ENCODE results near the gene CNR1. TPM values are rescaled to one million over a fixed set of nuclear protein-coding genes. Genes with fewer than 3 reads are reported as not detected.

Gene CNR1
- total RNA-seq, 2 experiments from 2014 or later = not detected

GRCh38 chr6:88133718-88134117, 32.4 kb downstream of the CNR1 start:
- Mint-ChIP-seq H3K36me3 (no peaks in the 10 kb centered on the region), H3K27ac (no peak overlapping the region), H3K9me3 (no peaks in the 10 kb centered on the region), H3K27me3 (peaks cover 2% of the 10 kb centered on the region), H3K4me3 (no peak overlapping the region), H3K4me1 (no peaks in the 10 kb centered on the region)
- POLR2A ChIA-PET = no interaction called here
- DNase-seq (no peak), ATAC-seq (ENCODE audit: low read depth) (no peak)

DNA sequence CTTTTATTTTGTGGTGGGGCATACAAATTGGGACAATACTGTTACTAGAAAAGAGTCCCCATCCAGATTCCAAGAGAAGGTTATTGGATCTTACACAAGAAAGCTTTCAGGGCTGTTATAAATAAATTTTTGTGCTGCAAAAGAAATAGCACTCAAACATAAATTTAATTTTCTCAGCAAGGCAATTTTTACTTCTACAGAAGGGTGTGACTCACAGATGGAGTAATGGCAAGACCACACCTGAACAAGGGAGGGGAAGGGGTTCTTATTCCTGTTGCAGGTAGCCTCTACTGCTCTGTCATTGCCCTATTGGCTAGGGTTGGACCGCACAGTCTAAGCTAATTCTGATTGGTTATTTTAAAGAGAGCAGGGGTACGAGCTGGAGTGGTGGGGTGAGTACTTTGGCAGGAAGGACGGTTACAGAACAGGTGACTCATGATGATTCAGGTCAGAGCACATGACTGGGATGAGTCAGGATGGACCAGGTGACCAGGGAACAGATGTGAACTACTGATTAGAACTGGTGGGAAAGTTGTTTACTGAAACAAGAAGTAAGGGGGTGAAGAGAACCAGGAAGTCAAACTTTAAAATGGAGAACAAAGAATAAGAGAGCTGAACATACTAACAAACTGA, 41.1 kb downstream of the CNR1 start:
- POLR2A ChIA-PET = no interaction called here
- Mint-ChIP-seq H3K27ac (peak overlapping the region; percentile 1), H3K4me3 (no peak overlapping the region), H3K4me1 (no peaks in the 10 kb centered on the region), H3K36me3 (no peaks in the 10 kb centered on the region), H3K27me3 (peaks cover 2% of the 10 kb centered on the region), H3K9me3 (peaks cover 7% of the 10 kb centered on the region)
- DNase-seq (no peak), ATAC-seq (ENCODE audit: low read depth) (no peak)

DNA sequence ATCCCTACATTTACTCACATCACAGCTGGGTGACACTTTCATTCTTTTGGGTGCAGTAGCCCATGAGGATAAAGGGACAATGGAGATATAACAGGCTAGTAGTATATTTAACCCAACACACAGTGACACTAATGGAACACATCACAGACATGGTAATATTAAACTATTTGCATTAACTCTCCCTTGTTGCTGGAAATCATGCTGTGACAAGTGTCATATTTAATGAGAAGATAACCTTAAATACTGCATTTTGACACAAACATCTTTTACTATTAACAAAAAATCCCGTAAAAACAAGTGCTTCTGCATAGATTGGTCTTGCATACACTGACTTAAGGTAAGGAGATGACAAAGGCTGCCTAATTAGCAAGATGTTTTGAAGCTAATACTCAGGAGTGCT, 45.5 kb downstream of the CNR1 start:
- DNase-seq (no peak), ATAC-seq (ENCODE audit: low read depth) (no peak)
- Mint-ChIP-seq H3K4me1 (no peaks in the 10 kb centered on the region), H3K4me3 (no peak overlapping the region), H3K27ac (no peak overlapping the region), H3K36me3 (no peaks in the 10 kb centered on the region), H3K27me3 (no peaks in the 10 kb centered on the region), H3K9me3 (peaks cover 7% of the 10 kb centered on the region)
- POLR2A ChIA-PET = no interaction called here

DNA sequence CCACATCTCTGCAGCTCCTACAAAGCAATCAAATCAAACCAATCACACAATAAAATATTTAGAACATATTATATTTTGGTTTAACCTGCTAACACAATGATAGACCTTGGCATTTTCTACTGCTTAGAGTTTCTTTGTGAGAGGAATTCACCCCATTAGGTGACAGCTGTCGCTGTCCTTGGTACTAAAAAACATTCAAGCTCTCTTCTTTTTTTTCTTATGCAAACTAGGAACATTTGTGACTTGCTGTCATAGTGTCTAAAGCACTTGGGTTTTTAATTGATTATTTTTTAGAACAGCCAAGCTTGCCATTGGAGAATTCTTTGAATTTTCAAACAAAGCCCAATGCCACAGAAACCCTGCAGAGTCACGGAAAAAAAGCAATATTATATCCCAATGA, 46.4 kb downstream of the CNR1 start:
- H3K27me3 Mint-ChIP-seq = peaks cover 2% of the 10 kb centered on the region
- no peaks in the 10 kb centered on the region for H3K4me1 Mint-ChIP-seq
- ATAC-seq (ENCODE audit: low read depth) (no peak), DNase-seq (no peak)
- H3K9me3 Mint-ChIP-seq = peaks cover 3% of the 10 kb centered on the region
- no peaks in the 10 kb centered on the region for H3K36me3 Mint-ChIP-seq
- no peak overlapping the region for H3K27ac Mint-ChIP-seq
- POLR2A ChIA-PET = no interaction called here
- H3K4me3 Mint-ChIP-seq = no peak overlapping the region

- Mint-ChIP-seq H3K36me3 (no peaks in the 10 kb centered on the region), H3K9me3 (peaks cover 2% of the 10 kb centered on the region), H3K4me3 (no peak overlapping the region), H3K27ac (no peak overlapping the region), H3K27me3 (peaks cover 2% of the 10 kb centered on the region), H3K4me1 (no peaks in the 10 kb centered on the region)
- ATAC-seq (ENCODE audit: low read depth) (no peak), DNase-seq (no peak)
- POLR2A ChIA-PET = no interaction called here
These were observed 49.9 kb downstream of the CNR1 start for GRCh38 chr6:88116276-88116675.

- Mint-ChIP-seq H3K4me1 (no peaks in the 10 kb centered on the region), H3K36me3 (no peaks in the 10 kb centered on the region), H3K27ac (no peak overlapping the region), H3K9me3 (peaks cover 2% of the 10 kb centered on the region), H3K27me3 (peaks cover 2% of the 10 kb centered on the region), H3K4me3 (no peak overlapping the region)
- POLR2A ChIA-PET = no interaction called here
- ATAC-seq (ENCODE audit: low read depth) = no peak
- no peak for DNase-seq
These were observed 50.8 kb downstream of the CNR1 start for GRCh38 chr6:88115307-88115706.

GRCh38 chr6:88114838-88115237, 51.3 kb downstream of the CNR1 start:
- DNase-seq = no peak
- H3K36me3 Mint-ChIP-seq = no peaks in the 10 kb centered on the region
- no peak overlapping the region for H3K27ac Mint-ChIP-seq
- no peak overlapping the region for H3K4me3 Mint-ChIP-seq
- POLR2A ChIA-PET = no interaction called here
- no peaks in the 10 kb centered on the region for H3K9me3 Mint-ChIP-seq
- peaks cover 2% of the 10 kb centered on the region for H3K27me3 Mint-ChIP-seq
- H3K4me1 Mint-ChIP-seq = no peaks in the 10 kb centered on the region
- no peak for ATAC-seq (ENCODE audit: low read depth)

- peaks cover 2% of the 10 kb centered on the region for H3K27me3 Mint-ChIP-seq
- no peak overlapping the region for H3K27ac Mint-ChIP-seq
- no peak for ATAC-seq (ENCODE audit: low read depth)
- no peaks in the 10 kb centered on the region for H3K9me3 Mint-ChIP-seq
- no peaks in the 10 kb centered on the region for H3K4me1 Mint-ChIP-seq
- no peaks in the 10 kb centered on the region for H3K36me3 Mint-ChIP-seq
- POLR2A ChIA-PET = no interaction called here
- H3K4me3 Mint-ChIP-seq = no peak overlapping the region
- DNase-seq = no peak
These were observed 54.2 kb downstream of the CNR1 start for GRCh38 chr6:88111991-88112390.

DNA sequence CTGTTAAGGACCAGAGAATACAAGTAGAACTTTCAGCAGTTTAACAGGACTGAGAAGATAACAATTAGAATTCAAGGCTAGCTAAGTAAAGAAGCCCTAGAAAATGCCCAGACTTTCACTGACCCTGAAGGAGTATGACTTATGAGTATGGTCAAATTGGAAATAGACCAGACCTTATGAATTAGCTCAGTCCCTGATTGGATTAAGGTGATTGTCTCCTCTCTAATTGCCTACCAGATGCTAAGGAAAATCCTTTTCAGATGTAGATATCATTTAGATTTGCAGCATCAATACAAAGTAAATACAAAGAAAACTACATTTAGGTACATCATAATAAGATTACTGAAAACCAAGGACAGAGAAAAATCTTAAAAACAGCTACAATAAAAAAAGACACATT, 58.9 kb downstream of the CNR1 start:
- Mint-ChIP-seq H3K4me3 (no peak overlapping the region), H3K36me3 (no peaks in the 10 kb centered on the region), H3K9me3 (no peaks in the 10 kb centered on the region), H3K27me3 (peaks cover 4% of the 10 kb centered on the region), H3K4me1 (no peaks in the 10 kb centered on the region), H3K27ac (no peak overlapping the region)
- POLR2A ChIA-PET = no interaction called here
- ATAC-seq (ENCODE audit: low read depth) (no peak), DNase-seq (no peak)

DNA sequence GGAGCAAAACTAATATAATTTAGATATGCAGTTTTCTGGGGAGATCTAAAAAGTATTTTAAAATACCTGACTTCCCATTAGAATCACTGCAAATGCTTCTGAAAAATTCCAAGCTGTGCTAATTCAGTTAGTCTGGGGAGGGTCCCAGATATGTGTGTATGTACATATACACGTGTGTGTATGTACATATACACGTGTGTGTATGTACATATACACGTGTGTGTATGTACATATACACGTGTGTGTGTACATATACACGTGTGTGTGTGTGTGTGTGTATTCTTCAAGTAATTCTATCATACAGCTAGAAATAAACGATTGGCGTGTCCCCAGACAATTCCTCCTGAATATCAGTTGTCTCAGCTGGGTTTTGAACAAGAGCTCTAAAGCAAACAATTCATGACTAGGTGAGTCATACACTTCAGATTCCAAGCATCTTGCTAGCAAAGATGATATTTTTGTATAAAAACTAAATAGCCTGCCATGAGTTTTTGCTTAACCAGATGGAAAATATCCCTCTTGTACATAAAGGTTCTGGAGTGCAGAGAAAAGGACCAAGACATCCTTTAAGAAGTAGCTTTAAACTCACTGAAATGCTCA, 60.3 kb downstream of the CNR1 start:
- Mint-ChIP-seq H3K4me1 (no peaks in the 10 kb centered on the region), H3K36me3 (no peaks in the 10 kb centered on the region), H3K4me3 (no peak overlapping the region), H3K27me3 (peaks cover 4% of the 10 kb centered on the region), H3K27ac (no peak overlapping the region), H3K9me3 (no peaks in the 10 kb centered on the region)
- no peak for ATAC-seq (ENCODE audit: low read depth)
- POLR2A ChIA-PET = no interaction called here
- DNase-seq = no peak

Other genes with a start within 250 kb of the CNR1 start
- not detected for gene SPACA1, start 118.5 kb downstream of the CNR1 start, total RNA-seq